Uterus (tissue), 4 donors: ENCODE data around the gene POLR3E. TPM values are rescaled to one million over a fixed set of nuclear protein-coding genes. Genes with fewer than 3 reads are reported as not detected.

Experiments used
- DNase-seq, 2 donors: peaks; one replicate each; pipeline ENCODE4 v3.0.0-alpha.2; 2019 to 2020
- H3K27ac ChIP-seq, 2 donors: fragments of 200-600 bp; sonication (generic); 1 replicate in 1 of 2; 2 replicates in 1 of 2; pipeline ENCODE4 v1.5.1; 2016 to 2018
- H3K27me3 ChIP-seq, 2 donors: fragments of 200-600 bp; sonication (generic); one replicate each; pipeline ENCODE4 v1.5.1; 2018 to 2019; ENCODE audit warnings: control low read depth in 1 of 2
- H3K36me3 ChIP-seq, 2 donors: fragments of 200-600 bp; sonication (generic); one replicate each; pipeline ENCODE4 v1.5.1; 2019; ENCODE audit warnings: control low read depth in 1 of 2
- H3K4me1 ChIP-seq, 2 donors: fragments of 200-600 bp; sonication (generic); one replicate each; pipeline ENCODE4 v1.5.1; 2018 to 2019; ENCODE audit warnings: control low read depth in 1 of 2
- H3K4me3 ChIP-seq, 2 donors: fragments of 200-600 bp; sonication (generic); 1 replicate in 1 of 2; 2 replicates in 1 of 2; pipeline ENCODE4 v1.5.1; 2018 to 2019; ENCODE audit warnings: mild to moderate bottlenecking in 1 of 2
- H3K9me3 ChIP-seq, 2 donors: fragments of 200-600 bp; sonication (generic); one replicate each; pipeline ENCODE4 v1.5.1; 2019; ENCODE audit warnings: control low read depth in 1 of 2
- POLR2A ChIP-seq, 2 donors: fragments of 450-650 bp; IDR thresholded peaks; one replicate each; pipeline ENCODE4 v1.6.1; 2016; ENCODE audit warnings: antibody characterized with exemption in 2 of 2, mild to moderate bottlenecking in 1 of 2, moderate library complexity in 1 of 2
- intact Hi-C: fragments of 100-400 bp; cut with DNase I; formaldehyde crosslinking; loops from one replicate; pipeline ENCODE4 v1.15.1; 2023; ENCODE audit warnings: low total_unique reads
- total RNA-seq, 4 donors: library from RNA; depleted of rRNA in 3 of 4; stranded (reverse); fragments of >200 nt in 3 of 4; gene quantifications; one replicate each; pipeline versions ENCODE4 v1.1.0 to v1.2.4, GENCODE V29; 2014 to 2023
- TF ChIP-seq, protein P1 (sequence below), 4 experiments: fragments of 200-600 bp in 2 of 4; fragments of 450-650 bp in 2 of 4; sonication (generic) in 2 of 4; IDR thresholded peaks; one replicate each; pipeline ENCODE4 v1.5.1; 2016 to 2019; ENCODE audit warnings: antibody characterized with exemption in 4 of 4, mild to moderate bottlenecking in 2 of 4, moderate library complexity in 1 of 4
- donor health status: DM: yes; HTN: yes; CAD: no.

The POLR3E gene
- total RNA-seq, 4 donors from 2014 or later, result 45.1 to 179 (median 64.5) TPM

DNA sequence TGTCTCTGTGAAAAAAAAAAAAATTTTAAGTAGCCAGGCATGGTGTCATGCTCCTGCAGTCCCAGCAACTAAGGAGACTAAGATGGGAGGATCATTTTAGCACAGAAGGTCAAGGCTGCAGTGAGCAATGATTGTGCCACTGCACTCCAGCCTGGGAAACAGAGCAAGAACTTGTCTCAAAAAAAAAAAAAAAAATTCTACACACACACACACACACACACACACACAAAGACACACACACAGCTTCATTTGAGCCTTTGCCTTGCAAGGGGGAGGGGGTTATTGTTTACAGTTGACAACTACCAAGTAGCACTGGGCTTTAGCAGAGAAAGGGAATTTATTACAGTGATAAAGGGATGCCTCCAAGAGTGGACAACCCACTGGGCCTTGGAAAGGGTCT, 4.9 kb upstream of the POLR3E start:
- no peaks in the 10 kb centered on the region for H3K36me3 ChIP-seq
- H3K27me3 ChIP-seq, result no peaks in the 10 kb centered on the region
- H3K9me3 ChIP-seq, result no peaks in the 10 kb centered on the region
- DNase-seq, result no peak
- intact Hi-C loops, result no loop called here
- no peaks in the 10 kb centered on the region for H3K4me1 ChIP-seq
- no peak overlapping the region for H3K4me3 ChIP-seq
- no peak overlapping the region for H3K27ac ChIP-seq
- TF ChIP-seq POLR2A (IDR thresholded peaks at IDR 0.05), result no peak
- TF ChIP-seq, protein P1, sequence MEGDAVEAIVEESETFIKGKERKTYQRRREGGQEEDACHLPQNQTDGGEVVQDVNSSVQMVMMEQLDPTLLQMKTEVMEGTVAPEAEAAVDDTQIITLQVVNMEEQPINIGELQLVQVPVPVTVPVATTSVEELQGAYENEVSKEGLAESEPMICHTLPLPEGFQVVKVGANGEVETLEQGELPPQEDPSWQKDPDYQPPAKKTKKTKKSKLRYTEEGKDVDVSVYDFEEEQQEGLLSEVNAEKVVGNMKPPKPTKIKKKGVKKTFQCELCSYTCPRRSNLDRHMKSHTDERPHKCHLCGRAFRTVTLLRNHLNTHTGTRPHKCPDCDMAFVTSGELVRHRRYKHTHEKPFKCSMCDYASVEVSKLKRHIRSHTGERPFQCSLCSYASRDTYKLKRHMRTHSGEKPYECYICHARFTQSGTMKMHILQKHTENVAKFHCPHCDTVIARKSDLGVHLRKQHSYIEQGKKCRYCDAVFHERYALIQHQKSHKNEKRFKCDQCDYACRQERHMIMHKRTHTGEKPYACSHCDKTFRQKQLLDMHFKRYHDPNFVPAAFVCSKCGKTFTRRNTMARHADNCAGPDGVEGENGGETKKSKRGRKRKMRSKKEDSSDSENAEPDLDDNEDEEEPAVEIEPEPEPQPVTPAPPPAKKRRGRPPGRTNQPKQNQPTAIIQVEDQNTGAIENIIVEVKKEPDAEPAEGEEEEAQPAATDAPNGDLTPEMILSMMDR (IDR thresholded peaks at IDR 0.05), result no peak

DNA sequence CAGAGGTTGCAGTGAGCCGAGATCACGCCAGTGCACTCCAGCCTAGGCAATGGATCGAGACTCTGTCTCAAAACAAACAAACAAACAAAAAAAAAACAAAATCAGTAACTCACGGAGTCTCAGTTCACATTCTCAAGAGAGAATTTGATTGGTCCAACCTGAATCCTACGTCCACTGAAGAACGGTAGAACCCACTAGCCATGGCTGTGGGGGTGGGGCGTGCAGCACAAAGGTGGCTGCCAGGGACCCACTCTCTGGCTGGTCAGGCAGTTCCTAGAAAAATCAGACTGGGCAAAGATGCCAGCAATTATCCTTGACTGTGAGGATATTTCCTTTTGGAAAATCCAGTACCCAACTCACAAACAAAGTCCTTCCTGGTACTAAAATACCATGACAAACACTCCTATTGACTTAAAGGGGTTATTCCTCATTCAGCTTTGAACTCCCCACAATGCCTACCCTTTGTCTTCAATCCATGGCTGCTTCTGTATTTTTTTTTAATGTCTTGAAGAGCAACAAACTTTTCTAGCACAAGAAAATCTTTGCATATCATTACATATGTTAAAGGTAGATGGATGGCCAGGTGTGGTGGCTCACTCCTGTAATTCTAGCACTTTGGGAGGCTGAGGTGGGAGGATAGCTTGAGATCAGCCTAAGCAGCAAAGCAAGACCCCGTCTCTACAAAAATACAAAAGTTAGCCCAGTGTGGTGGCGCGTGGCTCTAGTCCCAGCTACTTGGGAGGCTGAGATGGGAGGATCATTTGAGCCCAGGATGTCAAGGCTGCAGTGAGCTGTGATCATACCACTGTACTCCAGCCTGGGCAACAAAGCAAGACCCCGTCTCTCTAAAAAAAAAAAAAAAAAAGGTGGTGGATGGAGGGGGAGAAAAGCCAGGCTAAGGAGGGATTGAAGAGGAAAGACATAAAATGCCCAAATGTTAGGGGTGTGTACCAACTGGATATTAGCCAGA, 3.8 kb upstream of the POLR3E start:
- no peak for DNase-seq
- no peak for TF ChIP-seq POLR2A (IDR thresholded peaks at IDR 0.05)
- TF ChIP-seq, protein P1 (IDR thresholded peaks at IDR 0.05), result no peak
- no peaks in the 10 kb centered on the region for H3K4me1 ChIP-seq
- no peak overlapping the region for H3K4me3 ChIP-seq
- H3K27ac ChIP-seq, result no peak overlapping the region
- H3K9me3 ChIP-seq, result no peaks in the 10 kb centered on the region
- no peaks in the 10 kb centered on the region for H3K36me3 ChIP-seq
- intact Hi-C loops, result no loop called here
- no peaks in the 10 kb centered on the region for H3K27me3 ChIP-seq

DNA sequence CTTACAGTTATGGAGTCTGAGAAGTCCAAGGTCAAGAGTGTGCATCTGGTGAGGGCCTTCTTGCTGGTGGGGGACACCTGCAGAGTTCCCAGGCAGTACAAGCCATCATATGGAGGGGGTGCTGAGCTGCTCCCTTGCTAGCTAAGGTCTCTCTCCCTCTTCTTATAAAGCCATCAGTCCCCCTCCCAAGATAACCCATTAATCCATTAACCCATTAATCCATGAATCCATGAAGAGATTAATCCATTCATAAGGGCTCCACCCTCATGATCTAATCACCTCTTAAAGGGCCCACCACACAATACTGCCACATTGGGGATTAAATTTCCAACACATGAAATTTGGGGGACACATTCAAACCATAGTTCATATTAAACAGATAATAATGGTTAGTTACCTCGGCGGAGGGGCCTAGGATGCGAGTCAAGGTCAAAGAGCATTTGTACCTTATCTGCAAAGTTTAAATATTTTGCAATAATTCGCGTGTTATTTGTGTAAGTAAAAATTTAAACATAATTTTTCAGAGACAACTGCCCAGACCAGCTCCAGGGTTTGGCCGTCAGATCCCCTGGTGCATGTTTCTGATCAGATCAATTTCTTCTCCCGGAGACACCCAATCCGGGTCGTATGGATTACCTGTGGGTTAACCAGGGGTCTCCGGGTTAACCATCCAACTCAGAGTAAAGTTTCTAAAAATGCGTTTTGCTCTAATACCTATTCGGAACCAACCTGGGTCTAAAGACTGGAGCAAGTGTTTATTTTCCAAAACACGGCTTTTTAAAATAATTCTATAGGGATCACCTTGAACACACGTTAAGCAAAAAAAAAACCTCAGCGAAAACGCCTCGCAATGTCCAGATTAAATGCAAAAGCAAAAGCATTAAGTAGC, 740 bp upstream of the POLR3E start:
- DNase-seq, result no peak
- H3K27me3 ChIP-seq, result no peaks in the 10 kb centered on the region
- no peaks in the 10 kb centered on the region for H3K9me3 ChIP-seq
- no peaks in the 10 kb centered on the region for H3K36me3 ChIP-seq
- intact Hi-C loops, result loop anchor here (2.0 kb wide), 1 partner anchor 102 kb away; no protein-coding TSS in a partner anchor
- TF ChIP-seq POLR2A (IDR thresholded peaks at IDR 0.05), result no peak
- TF ChIP-seq, protein P1 (IDR thresholded peaks at IDR 0.05), result no peak
- H3K27ac ChIP-seq, result peak overlapping the region; percentile 44 to 74
- peak overlapping the region; percentile 78 to 90 for H3K4me3 ChIP-seq
- H3K4me1 ChIP-seq, result no peaks in the 10 kb centered on the region

DNA sequence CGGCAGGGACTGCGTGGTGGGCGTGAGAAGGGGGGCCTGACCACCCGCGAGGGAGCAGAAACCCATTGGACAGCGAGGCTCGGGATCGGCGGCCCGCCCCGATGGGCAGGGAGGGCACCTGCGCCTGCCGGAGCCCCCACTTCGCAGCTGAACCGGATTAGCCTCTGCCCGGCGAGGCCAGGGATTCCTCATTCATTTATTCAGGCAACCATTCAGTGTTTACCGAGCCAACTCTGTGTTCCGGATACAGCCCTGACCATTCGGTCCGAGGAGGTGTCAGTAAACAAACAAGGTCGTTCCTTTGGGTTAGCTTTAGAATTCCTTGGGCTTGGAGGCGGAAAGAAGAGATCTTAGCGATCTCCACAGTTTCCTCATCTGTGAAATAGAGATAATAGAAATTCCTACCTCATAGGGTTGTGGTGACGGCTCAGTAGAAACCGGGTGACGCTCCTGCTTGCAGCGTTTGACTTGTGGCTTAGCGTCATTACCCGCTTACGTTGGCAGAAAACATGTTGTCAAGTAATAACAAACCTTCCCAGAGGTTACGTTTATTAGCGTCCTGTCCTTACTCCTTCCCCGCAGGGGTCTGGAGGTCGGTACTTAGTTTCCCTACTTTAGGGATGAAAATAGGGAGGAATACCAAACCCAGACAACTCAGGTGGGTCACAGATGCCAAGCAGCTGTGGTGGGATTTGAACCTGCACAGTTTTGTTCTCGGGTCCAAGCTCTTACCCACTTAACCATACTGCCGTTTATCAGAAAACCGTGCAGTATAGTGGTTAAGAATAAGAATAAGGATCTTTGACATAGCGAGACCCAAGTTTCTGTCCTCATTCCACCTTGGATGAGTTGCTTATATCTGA, 893 bp downstream of the POLR3E start:
- no peaks in the 10 kb centered on the region for H3K9me3 ChIP-seq
- H3K4me3 ChIP-seq, result peak overlapping the region; percentile 78 to 90

More for the DNA sequence above, 893 bp downstream of the POLR3E start:
- intact Hi-C loops, result loop anchor here (2.0 kb wide), 1 partner anchor 103 kb away; no protein-coding TSS in a partner anchor
- peak; percentile 58 to 71 for DNase-seq
- TF ChIP-seq, protein P1 (IDR thresholded peaks at IDR 0.05), result peak in 1 of 4 experiments; percentile 6
- TF ChIP-seq POLR2A (IDR thresholded peaks at IDR 0.05), result no peak
- peak overlapping the region; percentile 90 to 93 for H3K27ac ChIP-seq
- H3K4me1 ChIP-seq, result no peaks in the 10 kb centered on the region
- no peaks in the 10 kb centered on the region for H3K36me3 ChIP-seq
- no peaks in the 10 kb centered on the region for H3K27me3 ChIP-seq
